ENCODE results near the gene GPR162.

GPR162 gene

GRCh38 chr12:6852651-6853354 lies 31.2 kb downstream of the GPR162 start:
- peaks cover 51% of the 10 kb centered on the region for H3K79me2 ChIP-seq (ENCODE audit: control insufficient read depth, low read length)
- H3K27me3 ChIP-seq (ENCODE audit: control insufficient read depth, low read length): no peaks in the 10 kb centered on the region
- peaks cover 73% of the 10 kb centered on the region for H3K36me3 ChIP-seq (ENCODE audit: control insufficient read depth, low read length)
- no peaks in the 10 kb centered on the region for H3K9me2 ChIP-seq (replicated peaks; ENCODE audit: control insufficient read depth, low read length)
- TF ChIP-seq EZH2phosphoT487 (IDR thresholded peaks at IDR 0.05; ENCODE audit: borderline replicate concordance, low read length): no peak
- no peak for TF ChIP-seq CTCF (IDR thresholded peaks at IDR 0.05; ENCODE audit: low read depth, low read length, poor library complexity, severe bottlenecking)
- H3K4me3 ChIP-seq (ENCODE audit: low read length): peak overlapping the region; percentile 77
- H3K4me2 ChIP-seq (ENCODE audit: low read length): peak overlapping the region; percentile 99
- no peaks in the 10 kb centered on the region; the same call in 1 of the 2 replicates for H3F3A ChIP-seq (ENCODE audit: control insufficient read depth, insufficient read depth)
- no peaks in the 10 kb centered on the region for H4K20me1 ChIP-seq (ENCODE audit: control insufficient read depth, insufficient read depth, low read depth, low read length)
- 0 out of 2 replicates have a peak overlapping the region, but pooled peaks have one; percentile 23 for H3K27ac ChIP-seq (ENCODE audit: low read depth, low read length)
- H3K9me3 ChIP-seq (ENCODE audit: control insufficient read depth, insufficient read depth, low read length): no peaks in the 10 kb centered on the region
- H3K4me1 ChIP-seq (ENCODE audit: control insufficient read depth, low read length): peaks cover 32% of the 10 kb centered on the region

GRCh38 chr12:6853626-6854025 lies 32.0 kb downstream of the GPR162 start:
- peaks cover 51% of the 10 kb centered on the region for H3K79me2 ChIP-seq (ENCODE audit: control insufficient read depth, low read length)
- H3K4me3 ChIP-seq (ENCODE audit: low read length): peak overlapping the region; percentile 77
- H3K27me3 ChIP-seq (ENCODE audit: control insufficient read depth, low read length): no peaks in the 10 kb centered on the region
- H3K9me2 ChIP-seq (replicated peaks; ENCODE audit: control insufficient read depth, low read length): no peaks in the 10 kb centered on the region
- peaks cover 32% of the 10 kb centered on the region for H3K4me1 ChIP-seq (ENCODE audit: control insufficient read depth, low read length)
- H3F3A ChIP-seq (ENCODE audit: control insufficient read depth, insufficient read depth): no peaks in the 10 kb centered on the region; the same call in 1 of the 2 replicates
- H4K20me1 ChIP-seq (ENCODE audit: control insufficient read depth, insufficient read depth, low read depth, low read length): no peaks in the 10 kb centered on the region
- H3K9me3 ChIP-seq (ENCODE audit: control insufficient read depth, insufficient read depth, low read length): no peaks in the 10 kb centered on the region
- peaks cover 73% of the 10 kb centered on the region for H3K36me3 ChIP-seq (ENCODE audit: control insufficient read depth, low read length)
- H3K4me2 ChIP-seq (ENCODE audit: low read length): peak overlapping the region; percentile 99
- TF ChIP-seq EZH2phosphoT487 (IDR thresholded peaks at IDR 0.05; ENCODE audit: borderline replicate concordance, low read length) (no peak), CTCF (IDR thresholded peaks at IDR 0.05; ENCODE audit: low read depth, low read length, poor library complexity, severe bottlenecking) (no peak)
- H3K27ac ChIP-seq (ENCODE audit: low read depth, low read length): no peak overlapping the region

- no peaks in the 10 kb centered on the region for H3K27me3 ChIP-seq (ENCODE audit: control insufficient read depth, low read length)
- peaks cover 73% of the 10 kb centered on the region for H3K36me3 ChIP-seq (ENCODE audit: control insufficient read depth, low read length)
- H4K20me1 ChIP-seq (ENCODE audit: control insufficient read depth, insufficient read depth, low read depth, low read length): no peaks in the 10 kb centered on the region
- no peak overlapping the region for H3K27ac ChIP-seq (ENCODE audit: low read depth, low read length)
- H3K4me3 ChIP-seq (ENCODE audit: low read length): no peak overlapping the region
- peaks cover 49% of the 10 kb centered on the region for H3K79me2 ChIP-seq (ENCODE audit: control insufficient read depth, low read length)
- no peaks in the 10 kb centered on the region for H3K9me3 ChIP-seq (ENCODE audit: control insufficient read depth, insufficient read depth, low read length)
- H3K9me2 ChIP-seq (replicated peaks; ENCODE audit: control insufficient read depth, low read length): no peaks in the 10 kb centered on the region
- H3K4me1 ChIP-seq (ENCODE audit: control insufficient read depth, low read length): peaks cover 30% of the 10 kb centered on the region
- H3F3A ChIP-seq (ENCODE audit: control insufficient read depth, insufficient read depth): no peaks in the 10 kb centered on the region; the same call in 1 of the 2 replicates
- no peak overlapping the region; the same call in 1 of the 2 replicates for H3K4me2 ChIP-seq (ENCODE audit: low read length)
- TF ChIP-seq CTCF (IDR thresholded peaks at IDR 0.05; ENCODE audit: low read depth, low read length, poor library complexity, severe bottlenecking) (no peak), EZH2phosphoT487 (IDR thresholded peaks at IDR 0.05; ENCODE audit: borderline replicate concordance, low read length) (no peak)
These were observed 32.4 kb downstream of the GPR162 start for GRCh38 chr12:6854036-6854435.
